NCI-H524 treated with DMSO at 0.1 percent for 48 hours (cell line): Measurements from ENCODE around the gene KIF26B.
"Not testable (repeated sequence)": the region's sequence is repeated elsewhere in the genome, so short reads cannot be mapped to it uniquely, and the experiment has no call there.

ENCODE experiments used
- DNase-seq: peaks from one replicate; lab custom pipeline; 2025; lab: John Stamatoyannopoulos, UW

KIF26B gene

DNA sequence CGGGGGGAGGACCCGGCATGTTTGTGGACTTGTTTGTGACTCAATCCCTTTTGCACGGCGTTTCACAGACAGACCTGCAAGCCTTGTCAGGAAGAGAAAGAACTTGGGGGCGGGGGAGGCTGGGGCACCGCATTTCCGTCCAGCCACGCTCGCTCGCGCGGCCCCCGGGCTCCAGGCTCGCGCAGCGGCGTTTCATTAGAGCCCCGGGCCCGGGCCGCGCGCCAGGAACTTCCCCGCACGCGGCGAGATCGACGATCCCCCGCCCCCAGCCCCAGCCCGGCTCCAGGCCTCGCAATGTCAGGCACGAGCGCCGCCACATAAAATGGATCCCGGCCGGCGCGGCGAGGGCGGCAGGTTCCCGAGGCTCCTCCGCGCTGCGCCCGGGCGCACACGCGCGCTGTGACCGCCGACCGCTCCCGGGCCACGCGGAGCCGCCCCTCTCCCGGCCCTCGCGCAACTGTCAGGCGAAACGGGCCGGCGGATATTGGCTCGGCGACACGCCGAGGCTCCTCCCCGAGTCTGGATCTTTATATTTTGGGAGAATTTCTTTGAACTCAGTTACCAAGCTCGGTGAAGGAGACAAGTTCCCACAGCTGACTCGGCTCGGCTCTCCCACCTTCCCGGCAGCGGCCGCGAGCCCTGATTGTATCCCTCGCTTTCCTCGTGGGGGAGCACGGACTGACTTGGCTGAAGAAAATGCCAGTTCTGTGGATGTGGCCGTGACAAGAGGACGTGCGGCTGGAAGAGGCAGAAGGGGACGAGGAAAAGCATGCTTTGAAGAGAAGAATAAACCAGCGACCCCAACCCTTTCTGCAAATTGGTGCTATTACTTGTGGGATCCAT lies at the start of gene KIF26B:
Gene KIF26B (plus strand): TSS at position 557 of the 843 bp plus-strand sequence. CDS start 440 bp downstream, outside the sequence.
- DNase-seq, result no peak

GRCh38 chr1:245105042-245105441 lies 49.7 kb upstream of the KIF26B start:
- no peak for DNase-seq

- DNase-seq, result no peak
Measured at GRCh38 chr1:245105815-245106410, 48.9 kb upstream of the KIF26B start.

DNA sequence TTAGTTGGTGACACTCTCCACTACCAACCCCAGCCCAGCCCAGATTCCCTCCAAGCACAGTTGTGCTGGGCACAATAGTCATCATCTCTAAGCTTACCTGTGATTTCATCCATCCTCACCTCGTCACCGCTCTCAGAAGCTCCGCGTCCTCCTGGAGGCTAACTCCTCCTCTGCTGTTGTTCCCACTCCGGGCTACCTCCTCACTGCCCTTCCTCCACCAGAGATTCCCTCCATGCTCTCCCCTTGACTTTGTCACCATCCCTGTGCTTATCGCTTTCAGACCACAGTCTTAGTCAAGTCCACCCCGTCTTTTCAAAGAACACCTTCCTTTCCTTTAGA lies 47.0 kb upstream of the KIF26B start:
- DNase-seq, result no peak

- DNase-seq, result no peak
Measured at GRCh38 chr1:245108246-245108645, 46.5 kb upstream of the KIF26B start.

- DNase-seq, result no peak
Measured at GRCh38 chr1:245108909-245109308, 45.9 kb upstream of the KIF26B start.

- no peak for DNase-seq
Measured at GRCh38 chr1:245110406-245110805, 44.4 kb upstream of the KIF26B start.

DNA sequence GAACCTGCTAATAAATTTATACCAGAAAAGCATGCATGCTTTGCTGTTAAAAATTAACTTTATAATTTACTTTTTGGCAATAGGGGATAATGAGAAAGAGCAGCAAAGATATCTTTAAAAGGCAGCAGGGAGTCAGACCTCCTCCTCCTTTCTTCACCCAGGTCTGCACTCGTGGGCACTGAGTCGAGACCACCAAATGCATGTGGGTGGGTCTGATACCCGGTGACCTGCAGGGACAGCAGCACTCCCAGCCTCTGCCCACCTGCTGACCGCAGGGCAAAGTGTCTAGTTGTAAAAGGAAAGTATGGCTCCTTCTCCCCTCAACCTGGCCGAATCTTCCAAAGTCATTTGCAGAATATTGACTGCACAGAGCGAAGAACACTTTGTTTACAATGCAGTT lies 43.7 kb upstream of the KIF26B start:
- no peak for DNase-seq

GRCh38 chr1:245113649-245114048 lies 41.1 kb upstream of the KIF26B start:
- no peak for DNase-seq

GRCh38 chr1:245116131-245116530 lies 38.7 kb upstream of the KIF26B start:
- no peak for DNase-seq

- DNase-seq, result no peak
Measured at GRCh38 chr1:245116751-245117150, 38.0 kb upstream of the KIF26B start.

- DNase-seq, result no peak
Measured at GRCh38 chr1:245118066-245118465, 36.7 kb upstream of the KIF26B start.

GRCh38 chr1:245118806-245119205 lies 36.0 kb upstream of the KIF26B start:
- no peak for DNase-seq

DNA sequence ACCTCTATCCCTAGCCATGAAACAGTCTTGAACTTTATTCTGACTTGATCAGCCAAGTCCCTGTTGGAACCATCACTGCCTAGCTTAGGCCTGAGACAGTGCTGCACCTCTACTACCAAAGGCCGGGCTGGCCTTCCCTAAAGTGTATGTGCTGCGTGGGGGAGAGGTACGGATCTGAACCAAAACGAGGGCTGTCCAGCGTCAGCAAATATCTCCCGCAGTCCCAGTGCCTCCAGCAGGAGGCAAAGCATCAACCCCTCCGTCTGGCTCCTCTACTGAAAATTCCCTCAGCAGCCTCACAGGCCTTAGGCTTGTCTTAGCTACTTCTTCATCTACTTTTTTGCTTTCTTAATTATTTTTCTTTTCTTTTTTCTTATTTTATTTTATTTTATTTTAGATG lies 33.3 kb upstream of the KIF26B start:
- no peak for DNase-seq

- DNase-seq, result no peak
Measured at GRCh38 chr1:245124241-245124640, 30.5 kb upstream of the KIF26B start.

GRCh38 chr1:245124644-245125043 lies 30.1 kb upstream of the KIF26B start:
- DNase-seq, result no peak

DNA sequence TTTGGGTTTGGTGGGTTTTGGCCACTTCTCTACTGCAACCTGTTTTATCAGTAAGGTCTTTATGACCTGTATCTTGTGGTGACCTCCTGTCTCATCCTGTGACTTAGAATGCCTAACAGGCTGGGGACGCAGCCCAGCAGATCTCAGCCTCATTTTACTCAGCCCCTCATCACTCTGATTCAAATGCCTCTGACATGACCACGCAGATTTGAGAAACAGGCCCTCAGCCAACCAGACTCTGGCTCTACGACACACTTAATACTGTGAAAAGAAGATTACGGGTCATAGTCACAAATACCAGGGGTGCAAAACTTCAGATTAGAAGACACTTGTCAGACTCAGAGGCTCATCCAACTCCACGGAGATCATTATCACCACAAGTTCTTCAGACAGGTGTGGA lies 28.3 kb upstream of the KIF26B start:
- DNase-seq, result no peak

DNA sequence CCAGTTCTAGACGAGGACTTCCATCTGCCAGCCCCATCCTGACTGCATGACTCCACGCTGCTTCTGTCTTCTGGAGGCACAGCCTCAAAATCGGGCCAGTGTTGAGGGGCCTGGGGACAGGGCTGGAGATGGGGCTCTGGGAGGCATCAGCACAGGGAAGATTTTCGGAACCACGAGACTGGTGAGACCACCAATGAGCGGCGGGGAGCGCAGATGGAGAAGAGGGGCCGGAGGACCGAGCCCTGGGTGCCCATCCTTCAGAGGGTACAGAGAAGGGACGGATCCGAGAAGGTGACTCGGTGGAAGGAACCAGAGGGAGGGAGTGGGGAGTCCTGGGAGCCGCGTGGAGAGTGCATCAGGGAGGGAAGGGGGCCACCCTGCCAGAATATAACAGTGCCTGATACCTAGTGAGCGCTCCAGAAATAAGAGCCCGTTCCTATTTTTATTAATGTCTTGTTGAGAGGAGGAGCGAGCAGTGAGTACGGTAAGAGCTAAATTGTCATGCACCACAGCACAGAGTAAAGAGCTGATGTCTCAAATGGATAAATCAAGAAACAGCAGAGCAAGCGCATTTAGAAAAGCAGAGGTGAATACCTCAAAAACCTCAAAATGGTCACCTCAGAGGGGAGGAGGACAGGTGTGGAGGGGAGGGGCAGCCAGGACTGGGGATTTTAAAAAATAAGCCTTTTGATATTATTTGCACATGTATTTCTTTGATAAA lies 26.2 kb upstream of the KIF26B start:
- DNase-seq, result no peak

DNA sequence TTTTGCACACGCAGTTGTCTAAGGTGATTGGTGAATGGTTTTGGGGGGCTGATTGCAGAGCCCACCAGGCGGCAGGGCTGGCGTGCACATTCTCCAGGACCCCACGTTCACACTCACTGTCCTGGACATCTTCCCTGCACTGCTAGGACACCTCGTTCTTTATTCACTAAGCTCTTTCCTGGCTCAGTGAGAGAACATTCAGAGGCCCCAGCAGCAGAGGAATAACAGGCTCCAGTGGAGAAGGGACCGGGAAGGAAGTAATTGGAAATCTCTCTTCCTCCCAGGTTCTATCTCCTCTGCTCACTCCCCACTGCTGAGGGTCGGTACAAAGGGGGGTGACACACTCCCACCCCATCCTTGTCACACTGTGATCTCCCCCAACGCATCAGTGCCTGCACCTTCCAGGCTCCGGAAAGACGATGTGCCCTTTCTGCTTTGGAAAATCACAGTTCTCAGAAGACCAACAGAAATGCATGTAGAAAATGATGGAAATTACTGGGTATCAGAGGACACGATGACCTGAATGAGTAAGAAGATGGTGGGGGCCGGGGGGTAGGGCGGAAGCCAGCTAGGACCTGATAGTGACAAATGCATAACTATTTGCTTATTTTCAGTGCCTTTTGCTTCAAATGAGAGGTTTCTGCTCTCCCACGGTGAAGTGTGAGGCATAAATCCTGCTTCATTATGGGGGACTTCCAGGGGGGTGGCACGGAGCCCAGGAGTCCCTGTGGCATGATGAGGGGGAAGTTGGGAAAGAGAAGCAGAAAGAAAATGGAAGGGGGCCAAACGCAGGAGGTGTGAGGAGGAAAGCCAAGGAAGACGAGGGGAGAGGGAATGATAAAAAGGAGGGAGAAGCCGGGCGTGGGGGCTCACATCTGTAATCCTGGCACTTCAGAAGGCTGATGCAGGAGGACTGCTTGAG lies 25.2 kb upstream of the KIF26B start:
- no peak for DNase-seq

DNA sequence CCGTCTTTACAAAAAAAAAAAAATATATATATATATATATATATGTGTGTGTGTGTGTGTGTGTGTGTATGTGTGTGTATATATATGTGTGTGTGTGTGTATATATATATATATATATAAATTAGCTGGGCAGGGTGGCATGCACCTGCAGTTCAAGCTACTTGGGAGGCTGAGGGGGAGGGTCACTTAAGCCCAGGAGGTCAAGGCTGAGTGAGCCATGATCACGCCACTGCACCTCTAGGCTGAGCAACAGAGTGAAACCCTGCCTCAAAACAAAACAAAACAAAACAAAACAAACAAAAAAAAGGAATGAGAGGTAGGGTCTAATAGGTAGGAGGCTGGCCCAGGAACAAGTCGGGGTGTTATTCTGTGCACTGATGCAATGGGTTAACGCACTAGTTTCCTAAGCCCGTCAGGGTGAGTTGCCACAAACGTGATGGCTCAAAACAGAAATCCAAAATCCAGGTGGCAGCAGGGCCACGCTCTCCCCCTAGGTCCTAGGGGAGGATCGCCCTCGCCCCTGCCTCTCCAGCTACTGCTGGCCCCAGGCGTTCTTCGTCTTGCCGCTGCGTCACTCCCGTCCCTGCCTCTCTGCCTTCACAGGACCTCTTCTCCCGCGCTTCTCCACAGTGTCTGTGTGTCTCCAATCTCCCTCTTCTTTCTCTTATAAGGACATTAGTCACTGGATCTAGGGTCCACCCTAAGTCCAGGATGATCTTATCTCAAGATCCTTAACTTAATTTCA lies 24.3 kb upstream of the KIF26B start:
- not testable (repeated sequence) for DNase-seq

GRCh38 chr1:245131026-245131393 lies 23.8 kb upstream of the KIF26B start:
- DNase-seq, result no peak
